Left kidney (tissue), 2 donors: ENCODE data around the gene CYYR1. TPM values are rescaled to one million over a fixed set of nuclear protein-coding genes. Genes with fewer than 3 reads are reported as not detected.

Experiments
- DNase-seq: peaks from one replicate; pipeline ENCODE4 v3.0.0-alpha.2; 2013
- polyA plus RNA-seq: library from polyadenylated mRNA; unstranded; fragments of 120-200 nt; gene quantifications from one replicate; pipeline ENCODE4 v1.2.1, GENCODE V29; 2013; ENCODE audit not compliant: insufficient read length

Gene CYYR1
- polyA plus RNA-seq, 1 donor: 54.1 TPM

DNA sequence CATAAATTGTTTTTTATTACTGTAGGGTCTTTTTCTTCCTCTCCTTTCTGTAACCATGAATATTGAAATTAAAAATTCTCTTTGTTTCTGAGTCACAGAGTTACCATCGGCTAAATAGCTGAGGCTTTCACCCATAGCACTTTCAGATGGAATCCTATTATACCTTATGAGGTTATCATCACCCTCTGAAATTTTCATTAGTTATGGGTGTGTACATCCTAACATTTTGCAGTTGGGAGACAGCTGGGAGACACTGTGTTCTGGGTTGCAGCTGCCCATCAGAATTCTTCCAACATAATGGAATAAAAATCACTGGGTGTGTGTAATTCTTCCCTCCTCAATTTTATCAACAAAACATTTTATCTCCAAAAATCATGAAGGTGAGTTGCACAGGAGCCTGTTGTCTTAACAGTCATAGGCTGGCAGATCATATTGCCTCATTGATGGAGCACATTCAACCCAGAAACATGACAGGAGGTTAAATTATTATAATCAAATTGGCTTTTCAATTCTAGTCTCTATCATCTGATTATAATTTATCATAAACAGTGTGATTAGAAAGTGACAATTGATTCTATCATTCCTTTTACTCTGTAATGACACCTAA is 17.4 kb downstream of the CYYR1 start:
- DNase-seq: no peak

- no peak for DNase-seq
Observed at GRCh38 chr21:26554365-26554764, 18.7 kb downstream of the CYYR1 start.

DNA sequence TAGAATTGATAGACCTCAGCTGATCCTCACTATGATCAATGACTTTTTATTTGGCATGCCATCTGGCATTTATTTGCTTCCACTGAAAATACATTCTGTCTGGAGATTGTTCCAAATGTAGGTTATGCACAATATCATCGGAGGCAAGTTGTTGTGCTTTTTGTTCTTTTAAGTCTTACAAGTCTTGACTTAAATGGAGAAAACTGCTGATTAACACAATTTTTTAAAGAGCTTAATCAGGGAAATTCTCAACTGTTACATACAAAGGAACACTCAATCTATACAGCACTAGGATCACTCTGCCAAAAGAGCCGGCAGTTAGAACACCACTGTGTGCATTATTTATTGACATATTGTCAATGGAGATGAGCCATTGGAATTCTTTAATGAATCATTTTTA is 19.2 kb downstream of the CYYR1 start:
- DNase-seq: no peak

GRCh38 chr21:26550326-26550725 is 22.8 kb downstream of the CYYR1 start:
- DNase-seq: peak; percentile 55

DNA sequence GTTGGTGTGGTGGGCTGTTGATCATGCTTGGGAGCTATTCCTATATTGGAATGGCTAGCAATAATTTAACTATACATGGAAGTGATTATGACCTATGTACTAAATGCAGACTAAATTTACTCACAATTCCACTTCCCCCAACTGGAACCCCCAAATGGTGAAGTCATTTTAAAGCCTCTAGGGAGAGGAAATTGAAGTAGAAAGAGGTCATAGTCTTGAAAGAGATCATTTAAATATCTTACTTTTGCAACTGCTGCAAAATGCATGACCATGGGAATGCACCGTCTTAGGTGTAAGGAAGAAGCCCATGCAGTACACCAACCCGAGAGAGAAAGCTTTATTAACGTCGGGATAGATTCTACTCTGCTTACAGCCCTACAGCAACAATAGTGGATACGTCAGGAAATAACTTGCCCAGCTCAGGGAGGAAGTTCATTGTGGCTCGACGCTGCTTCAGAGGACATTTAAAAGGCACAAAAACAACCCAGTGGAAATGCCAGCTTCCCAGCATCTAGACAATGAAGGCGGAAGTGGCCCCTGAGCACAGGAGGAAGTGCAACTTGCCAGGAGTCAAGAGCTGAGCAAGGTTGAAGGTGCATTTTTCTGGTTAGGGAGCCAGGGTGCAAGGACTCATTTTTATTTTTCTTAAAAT is 26.5 kb downstream of the CYYR1 start:
- DNase-seq: no peak

- DNase-seq: no peak
Observed at GRCh38 chr21:26544201-26544775, 28.8 kb downstream of the CYYR1 start.

GRCh38 chr21:26540651-26541050 is 32.4 kb downstream of the CYYR1 start:
- DNase-seq: no peak

- DNase-seq: no peak
Observed at GRCh38 chr21:26539566-26539965, 33.5 kb downstream of the CYYR1 start.

DNA sequence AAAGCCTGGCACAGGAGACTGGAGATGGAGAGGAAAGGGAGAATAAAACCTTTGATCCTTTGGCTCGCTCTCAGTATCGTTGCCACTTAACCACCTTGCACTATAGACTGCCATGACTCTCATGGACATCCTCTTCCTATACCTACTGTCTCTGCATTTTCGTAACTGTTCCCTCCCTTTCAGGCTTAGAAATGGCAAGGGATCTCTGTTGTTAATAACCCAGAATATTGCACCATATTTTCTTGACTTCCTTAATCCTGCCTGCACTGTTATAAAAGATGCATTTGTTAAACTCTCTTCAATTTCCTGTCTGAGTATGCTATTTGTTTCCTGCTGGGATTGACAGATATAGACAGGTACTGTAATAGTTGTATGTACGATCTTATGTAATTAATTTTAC is 38.6 kb downstream of the CYYR1 start:
- DNase-seq: no peak

GRCh38 chr21:26532208-26532607 is 40.9 kb downstream of the CYYR1 start:
- no peak for DNase-seq

DNA sequence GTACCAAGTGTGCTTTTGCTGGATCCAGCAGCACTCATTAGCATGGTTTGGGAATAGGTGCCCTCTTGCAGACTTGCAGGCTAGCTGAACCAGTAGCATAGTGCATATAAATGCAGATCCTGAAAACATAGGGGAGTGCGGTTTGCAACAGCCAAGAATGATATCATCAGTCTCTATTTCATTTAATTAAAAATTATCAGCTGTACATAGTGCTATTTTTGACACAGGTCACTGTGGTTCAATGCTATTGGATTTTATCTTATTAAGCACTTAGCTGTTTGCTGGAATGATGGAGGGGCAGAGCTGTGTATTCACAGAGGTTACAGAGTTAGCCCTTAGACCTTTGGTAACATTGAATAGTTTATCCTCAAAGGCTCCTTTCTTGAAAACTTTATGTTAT is 43.6 kb downstream of the CYYR1 start:
- DNase-seq: no peak

DNA sequence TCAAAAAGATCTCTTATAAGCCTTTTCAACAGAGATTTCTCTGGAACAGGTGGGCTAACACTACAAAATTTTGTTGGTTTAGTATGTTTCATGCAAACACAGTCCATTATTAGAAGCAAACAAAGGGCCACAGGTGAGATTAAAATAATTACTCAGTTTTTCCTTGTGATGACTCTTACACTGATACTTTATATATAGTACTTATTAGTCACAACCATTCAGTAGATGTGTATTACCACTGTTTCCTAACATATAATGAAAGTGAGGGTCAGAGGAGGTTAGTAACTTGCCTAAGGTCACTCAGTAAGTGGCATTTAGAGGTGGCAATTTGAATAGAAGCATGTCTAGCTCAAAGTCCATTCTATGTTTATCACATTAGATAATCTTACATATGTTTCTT is 44.2 kb downstream of the CYYR1 start:
- DNase-seq: no peak

- DNase-seq: no peak
Observed at GRCh38 chr21:26522704-26523103, 50.4 kb downstream of the CYYR1 start.

DNA sequence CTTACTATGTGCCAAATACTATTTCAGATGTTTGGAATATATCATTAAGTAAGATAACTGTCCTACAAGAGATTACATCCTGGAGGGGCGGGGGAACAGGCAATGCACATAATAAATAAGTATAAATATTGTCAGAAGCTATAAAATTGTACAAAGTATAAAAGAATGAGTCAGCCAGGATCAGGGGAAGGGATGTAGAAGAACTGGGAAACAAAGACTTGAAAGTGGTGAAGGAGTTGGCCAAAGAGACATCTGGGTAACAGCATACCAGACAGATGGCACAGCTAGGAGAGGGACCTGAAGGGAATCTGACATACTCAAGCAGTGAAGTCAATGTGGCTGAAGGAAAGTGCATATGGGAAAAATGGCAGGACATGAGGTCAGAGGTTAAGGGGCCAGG is 53.9 kb downstream of the CYYR1 start:
- DNase-seq: no peak

DNA sequence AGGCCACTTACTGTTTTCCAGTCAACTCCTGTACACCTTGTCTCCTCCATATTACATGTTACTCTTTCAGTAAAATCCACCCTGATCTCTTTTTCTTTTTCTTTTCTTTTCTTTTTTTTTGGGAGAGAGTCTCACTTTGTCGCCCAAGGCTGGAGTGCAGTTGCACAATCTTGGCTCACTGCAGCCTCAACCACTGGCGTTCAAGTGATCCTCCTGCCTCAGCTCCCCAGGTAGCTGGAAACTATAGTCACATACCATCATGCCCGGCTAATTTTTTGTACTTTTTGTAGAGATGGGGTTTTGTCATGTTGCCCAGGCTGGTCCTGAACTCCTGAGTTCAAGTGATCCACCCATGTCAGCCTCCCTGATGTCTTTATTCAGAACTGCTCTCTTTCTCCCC is 57.8 kb downstream of the CYYR1 start:
- no peak for DNase-seq

GRCh38 chr21:26513212-26513611 is 59.9 kb downstream of the CYYR1 start:
- DNase-seq: no peak

- no peak for DNase-seq
Observed at GRCh38 chr21:26512664-26513063, 60.4 kb downstream of the CYYR1 start.

DNA sequence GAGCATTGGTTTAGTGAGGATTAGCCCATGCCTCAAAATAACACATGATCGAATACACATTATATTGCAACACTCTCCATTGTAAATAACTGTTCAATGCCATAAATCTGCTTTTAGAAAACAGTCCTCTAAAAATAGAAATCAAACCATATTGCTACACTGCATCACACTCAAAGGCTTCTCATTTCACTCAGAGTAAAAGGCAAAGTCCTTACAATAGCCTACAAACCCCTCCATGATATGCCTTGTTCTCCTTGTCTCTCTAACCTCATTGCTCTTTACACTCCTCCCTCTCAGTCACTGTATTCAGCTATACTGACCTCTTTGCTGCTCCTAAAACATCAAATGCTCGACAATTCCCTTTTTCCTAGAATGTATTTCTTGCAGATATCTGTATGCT is 64.2 kb downstream of the CYYR1 start:
- DNase-seq: no peak

GRCh38 chr21:26506956-26507355 is 66.1 kb downstream of the CYYR1 start:
- no peak for DNase-seq

DNA sequence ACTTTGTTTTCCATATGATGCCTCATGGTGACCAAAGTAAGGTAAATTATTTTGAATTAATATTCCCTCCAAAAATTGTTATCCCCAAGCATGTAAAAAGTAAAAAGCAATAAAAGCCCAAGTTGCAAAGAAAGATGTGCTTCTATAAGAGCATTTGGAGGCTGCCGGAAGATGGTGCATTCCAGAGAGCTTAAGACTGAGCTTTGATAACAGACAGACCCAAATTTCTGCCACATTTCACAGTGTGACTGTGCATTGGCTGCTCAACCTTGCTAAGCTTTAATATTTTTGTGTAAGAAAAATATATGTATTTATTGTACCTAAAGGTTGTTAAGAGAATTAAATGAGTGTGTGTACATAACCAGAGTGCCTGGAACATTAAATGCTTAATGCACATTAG is 67.9 kb downstream of the CYYR1 start:
- no peak for DNase-seq

DNA sequence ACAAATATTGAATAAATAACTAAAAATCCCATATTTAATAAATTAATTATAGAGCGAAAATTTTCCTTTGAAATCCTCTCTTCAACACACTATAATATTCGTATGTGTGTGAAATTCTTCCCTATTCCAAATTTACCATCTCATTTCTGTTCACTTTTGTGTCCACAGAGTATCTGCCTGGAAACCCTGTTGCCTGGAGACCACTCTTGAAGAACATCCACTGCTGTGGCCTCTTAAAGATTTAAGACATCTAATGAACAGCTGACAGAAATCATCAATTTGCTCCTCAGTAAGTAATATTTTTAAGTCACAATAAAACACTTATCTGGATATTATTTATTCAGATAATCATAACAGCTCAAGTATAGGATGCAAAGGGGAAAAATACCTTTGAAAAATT is 69.7 kb downstream of the CYYR1 start:
- no peak for DNase-seq

DNA sequence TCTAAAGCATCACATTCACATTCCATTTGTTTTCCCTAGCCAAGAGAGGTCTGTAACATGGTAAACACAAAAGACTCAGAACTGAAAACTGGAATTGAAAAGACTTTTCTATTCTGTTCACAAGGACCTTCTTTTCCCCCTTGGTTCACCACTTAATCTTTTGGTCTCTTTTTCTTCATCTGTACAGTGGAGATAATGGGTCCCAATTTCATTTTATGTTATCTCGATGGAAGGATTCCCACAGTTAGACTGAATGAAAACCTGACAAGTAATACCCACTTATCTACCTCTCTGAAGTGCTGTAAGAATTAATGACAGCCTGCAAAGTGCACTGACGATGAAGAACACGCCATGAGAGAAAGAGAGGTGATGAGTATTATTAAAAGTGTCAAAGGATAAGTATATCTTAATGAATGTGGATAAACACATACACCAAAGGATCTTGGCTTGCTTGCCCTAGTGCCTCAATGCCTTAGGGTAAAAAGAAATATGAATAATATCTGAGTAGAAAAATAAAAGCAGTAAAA is 71.5 kb downstream of the CYYR1 start:
- DNase-seq: no peak

- no peak for DNase-seq
Observed at GRCh38 chr21:26499495-26499894, 73.6 kb downstream of the CYYR1 start.
